OCI-LY1 (cell line): ENCODE data around the gene SNAPC5.
"Not testable (repeated sequence)": the region's sequence is repeated elsewhere in the genome, so short reads cannot be mapped to it uniquely, and the experiment has no call there.

Experiments
- H2AFZ ChIP-seq: fragments of 200-600 bp; sonication (generic), shearing (Covaris generic); 2 replicates; pipeline ENCODE4 v1.6.0; 2014; ENCODE audit warnings: antibody characterized with exemption, mild to moderate bottlenecking, low read length
- H3F3A ChIP-seq: fragments of 200-600 bp; sonication (generic), shearing (Covaris generic); 2 replicates; pipeline ENCODE4 v1.6.0; 2014; ENCODE audit warnings: mild to moderate bottlenecking, antibody characterized with exemption, low read length, moderate library complexity; ENCODE audit not compliant: insufficient read depth
- H3K27ac ChIP-seq: fragments of 200-600 bp; sonication (generic); 2 replicates; pipeline ENCODE4 v1.5.1; 2014; ENCODE audit warnings: low read length, mixed run types, mild to moderate bottlenecking, low read depth; ENCODE audit not compliant: poor library complexity, severe bottlenecking
- H3K27me3 ChIP-seq: fragments of 200-600 bp; sonication (generic); 2 replicates; pipeline ENCODE4 v1.6.0; 2014; ENCODE audit warnings: antibody characterized with exemption, mild to moderate bottlenecking, low read length, moderate library complexity; ENCODE audit not compliant: insufficient read depth
- H3K36me3 ChIP-seq: fragments of 200-600 bp; sonication (generic); 2 replicates; pipeline ENCODE4 v1.6.1; 2014; ENCODE audit warnings: mild to moderate bottlenecking, antibody characterized with exemption, low read length, moderate library complexity, mixed read lengths; ENCODE audit not compliant: insufficient read depth
- H3K4me1 ChIP-seq: fragments of 200-600 bp; sonication (generic); 2 replicates; pipeline ENCODE4 v1.5.1; 2014; ENCODE audit warnings: mild to moderate bottlenecking, low read length, moderate library complexity; ENCODE audit not compliant: insufficient read depth, severe bottlenecking
- H3K4me2 ChIP-seq: fragments of 200-600 bp; sonication (generic), shearing (Covaris generic); 2 replicates; pipeline ENCODE4 v1.6.1; 2014; ENCODE audit warnings: low read length
- H3K4me3 ChIP-seq: fragments of 200-600 bp; sonication (generic); 2 replicates; pipeline ENCODE4 v1.5.1; 2014; ENCODE audit warnings: low read length, low read depth, mild to moderate bottlenecking, mixed read lengths; ENCODE audit not compliant: poor library complexity, severe bottlenecking
- H3K79me2 ChIP-seq: fragments of 200-600 bp; shearing (Covaris generic); 2 replicates; pipeline ENCODE4 v1.6.1; 2016; ENCODE audit warnings: mixed run types, low read length, mixed read lengths; ENCODE audit not compliant: insufficient read depth
- H3K9ac ChIP-seq: fragments of 200-600 bp; sonication (generic), shearing (Covaris generic); 2 replicates; pipeline ENCODE4 v1.6.1; 2014; ENCODE audit warnings: mild to moderate bottlenecking, low read length, mixed read lengths
- H3K9me2 ChIP-seq: fragments of 200-600 bp; sonication (generic), shearing (Covaris generic); 2 replicates; pipeline ENCODE4 v1.6.1; 2014; ENCODE audit warnings: low read depth, mild to moderate bottlenecking, low read length, mixed read lengths
- H3K9me3 ChIP-seq: fragments of 200-600 bp; shearing (Covaris generic); 2 replicates; pipeline ENCODE4 v1.6.1; 2014; ENCODE audit warnings: low read length, mixed read lengths
- H4K20me1 ChIP-seq: fragments of 200-600 bp; sonication (generic), shearing (Covaris generic); 2 replicates; pipeline ENCODE4 v1.6.0; 2016; ENCODE audit warnings: mild to moderate bottlenecking, low read length; ENCODE audit not compliant: insufficient read depth
- CTCF ChIP-seq: fragments of 200-600 bp; sonication (generic), shearing (Covaris generic); IDR thresholded peaks from 2 replicates; pipeline ENCODE4 v1.5.1; 2017; ENCODE audit warnings: mild to moderate bottlenecking, antibody characterized with exemption, low read length, moderate library complexity, mixed read lengths
- EZH2 ChIP-seq: fragments of 200-600 bp; sonication (generic), shearing (Covaris generic); IDR thresholded peaks from 2 replicates; pipeline ENCODE4 v1.8.0; 2017; ENCODE audit warnings: borderline replicate concordance, mixed run types, mild to moderate bottlenecking, antibody characterized with exemption, low read length, moderate library complexity, mixed read lengths

SNAPC5 gene

GRCh38 chr15:66462627-66463026, 34.9 kb downstream of the SNAPC5 start:
- Histone ChIP-seq H2AFZ (no peak overlapping the region), H3K4me3 (no peak overlapping the region), H3K9ac (no peak overlapping the region), H3K79me2 (no peaks in the 10 kb centered on the region), H3K4me1 (peaks cover 9% of the 10 kb centered on the region), H4K20me1 (no peaks in the 10 kb centered on the region), H3K27ac (no peak overlapping the region), H3K36me3 (peaks cover 8% of the 10 kb centered on the region), H3K9me3 (no peaks in the 10 kb centered on the region), H3K9me2 (no peaks in the 10 kb centered on the region), H3K4me2 (no peak overlapping the region), H3F3A (no peaks in the 10 kb centered on the region), H3K27me3 (no peaks in the 10 kb centered on the region)
- TF ChIP-seq EZH2 (no peak), CTCF (no peak)

- H4K20me1 ChIP-seq = no peaks in the 10 kb centered on the region
- H3K4me2 ChIP-seq = no peak overlapping the region
- H2AFZ ChIP-seq = no peak overlapping the region
- H3F3A ChIP-seq = no peaks in the 10 kb centered on the region
- TF ChIP-seq CTCF = no peak
- TF ChIP-seq EZH2 = no peak
- H3K27me3 ChIP-seq = no peaks in the 10 kb centered on the region
- H3K27ac ChIP-seq = no peak overlapping the region
- H3K79me2 ChIP-seq = no peaks in the 10 kb centered on the region
- no peak overlapping the region for H3K4me3 ChIP-seq
- no peaks in the 10 kb centered on the region for H3K9me2 ChIP-seq
- no peak overlapping the region for H3K9ac ChIP-seq
- H3K4me1 ChIP-seq = peaks cover 16% of the 10 kb centered on the region
- H3K36me3 ChIP-seq = peaks cover 8% of the 10 kb centered on the region
- H3K9me3 ChIP-seq = no peaks in the 10 kb centered on the region
Observed at GRCh38 chr15:66461917-66462316, 35.6 kb downstream of the SNAPC5 start.

GRCh38 chr15:66461294-66461693, 36.3 kb downstream of the SNAPC5 start:
- H3K9me3 ChIP-seq, H3K9ac ChIP-seq, H3K27ac ChIP-seq, H3F3A ChIP-seq, H4K20me1 ChIP-seq, H3K79me2 ChIP-seq, H3K4me3 ChIP-seq, H3K4me2 ChIP-seq, H3K27me3 ChIP-seq, H3K9me2 ChIP-seq, H2AFZ ChIP-seq: not testable (repeated sequence)
- Histone ChIP-seq H3K36me3 (peaks cover 10% of the 10 kb centered on the region), H3K4me1 (peaks cover 22% of the 10 kb centered on the region)

- TF ChIP-seq EZH2 (no peak), CTCF (no peak)
- Histone ChIP-seq H4K20me1 (no peaks in the 10 kb centered on the region), H3K27me3 (no peaks in the 10 kb centered on the region), H3K9me3 (no peaks in the 10 kb centered on the region), H3F3A (no peaks in the 10 kb centered on the region), H2AFZ (no peak overlapping the region), H3K79me2 (no peaks in the 10 kb centered on the region), H3K27ac (peak overlapping the region; percentile 7), H3K9me2 (no peaks in the 10 kb centered on the region), H3K4me3 (no peak overlapping the region), H3K36me3 (peaks cover 21% of the 10 kb centered on the region), H3K4me1 (peaks cover 24% of the 10 kb centered on the region), H3K4me2 (no peak overlapping the region), H3K9ac (no peak overlapping the region)
Observed at GRCh38 chr15:66459818-66460615, 37.5 kb downstream of the SNAPC5 start.
